Gastroesophageal sphincter (tissue), 3 donors: Measurements from ENCODE around the gene PPFIA4.

Experiments
- EP300 ChIP-seq: sonication (generic); formaldehyde crosslinking; IDR thresholded peaks from one replicate; pipeline ENCODE4 v1.6.1; 2017; ENCODE audit warnings: antibody characterized with exemption, mild to moderate bottlenecking
- POLR2A ChIP-seq, 2 donors: fragments of 450-650 bp; IDR thresholded peaks; one replicate each; pipeline ENCODE4 v1.6.1; 2017; ENCODE audit warnings: antibody characterized with exemption in 2 of 2, mild to moderate bottlenecking in 2 of 2, moderate library complexity in 1 of 2
- POLR2AphosphoS5 ChIP-seq: sonication (generic); formaldehyde crosslinking; IDR thresholded peaks from one replicate; pipeline ENCODE4 v1.6.1; 2017; ENCODE audit warnings: antibody characterized with exemption
- TF ChIP-seq, protein P1 (sequence below), 4 experiments: fragments of 200-600 bp in 2 of 4; fragments of 450-650 bp in 2 of 4; sonication (generic) in 1 of 4; IDR thresholded peaks; one replicate each; pipeline ENCODE4 v1.5.1; 2017 to 2019; ENCODE audit warnings: antibody characterized with exemption in 4 of 4, mild to moderate bottlenecking in 2 of 4, moderate library complexity in 2 of 4

DNA sequence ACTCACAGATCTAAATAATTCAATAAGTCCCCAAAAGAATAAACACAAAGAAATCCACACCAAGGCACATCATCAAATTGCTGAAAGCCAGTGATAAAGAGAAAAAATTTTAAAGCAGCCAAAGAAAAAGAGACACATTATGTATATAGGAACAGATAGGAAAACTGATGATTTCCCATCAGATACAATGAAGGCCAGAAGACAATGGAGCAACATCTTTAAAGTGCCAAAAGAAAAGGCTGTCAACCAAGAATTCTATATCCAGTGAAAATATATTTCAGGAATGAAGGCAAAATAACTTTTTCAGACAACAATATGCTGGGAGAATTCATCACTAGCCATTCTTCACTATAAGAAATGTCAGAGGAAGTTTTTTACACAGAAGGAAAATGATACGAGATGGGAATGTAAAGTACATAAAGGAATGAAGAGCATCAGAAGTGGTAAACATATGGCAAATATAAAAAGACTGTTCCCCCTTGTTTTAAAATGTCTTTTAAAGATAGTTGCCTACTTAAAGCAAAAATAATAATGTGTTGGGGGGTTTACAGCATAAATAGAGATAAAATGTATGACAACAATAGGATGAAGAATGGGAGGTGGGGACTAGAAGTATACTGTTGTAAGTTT lies 68.9 kb downstream of the PPFIA4 start:
- TF ChIP-seq, protein P1, sequence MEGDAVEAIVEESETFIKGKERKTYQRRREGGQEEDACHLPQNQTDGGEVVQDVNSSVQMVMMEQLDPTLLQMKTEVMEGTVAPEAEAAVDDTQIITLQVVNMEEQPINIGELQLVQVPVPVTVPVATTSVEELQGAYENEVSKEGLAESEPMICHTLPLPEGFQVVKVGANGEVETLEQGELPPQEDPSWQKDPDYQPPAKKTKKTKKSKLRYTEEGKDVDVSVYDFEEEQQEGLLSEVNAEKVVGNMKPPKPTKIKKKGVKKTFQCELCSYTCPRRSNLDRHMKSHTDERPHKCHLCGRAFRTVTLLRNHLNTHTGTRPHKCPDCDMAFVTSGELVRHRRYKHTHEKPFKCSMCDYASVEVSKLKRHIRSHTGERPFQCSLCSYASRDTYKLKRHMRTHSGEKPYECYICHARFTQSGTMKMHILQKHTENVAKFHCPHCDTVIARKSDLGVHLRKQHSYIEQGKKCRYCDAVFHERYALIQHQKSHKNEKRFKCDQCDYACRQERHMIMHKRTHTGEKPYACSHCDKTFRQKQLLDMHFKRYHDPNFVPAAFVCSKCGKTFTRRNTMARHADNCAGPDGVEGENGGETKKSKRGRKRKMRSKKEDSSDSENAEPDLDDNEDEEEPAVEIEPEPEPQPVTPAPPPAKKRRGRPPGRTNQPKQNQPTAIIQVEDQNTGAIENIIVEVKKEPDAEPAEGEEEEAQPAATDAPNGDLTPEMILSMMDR (IDR thresholded peaks at IDR 0.05) = no peak
- TF ChIP-seq EP300 (no peak), POLR2AphosphoS5 (no peak), POLR2A (IDR thresholded peaks at IDR 0.05) (no peak)
